Astrocyte (in vitro differentiated cells and primary cell): Measurements from ENCODE around the gene HNRNPC. TPM values are rescaled to one million over a fixed set of nuclear protein-coding genes. Genes with fewer than 3 reads are reported as not detected.

Experiments
- DNase-seq: peaks from one replicate; pipeline ENCODE4 v3.0.0-alpha.2; 2010; ENCODE audit warnings: low read depth
- FAIRE-seq: peaks from 2 replicates; lab custom pipeline; 2011; peaks lifted over from hg19 to GRCh38; lab: Jason Lieb, UNC
- H2AFZ ChIP-seq: 2 replicates; pipeline ENCODE4 v1.6.0; 2012; ENCODE audit warnings: low read depth, low read length, inconsistent platforms
- H3K27ac ChIP-seq: 2 replicates; pipeline ENCODE4 v1.5.1; 2011; ENCODE audit warnings: low read depth, low read length, inconsistent platforms
- H3K27me3 ChIP-seq: 2 replicates; pipeline ENCODE4 v1.6.0; 2011; ENCODE audit warnings: low read length, inconsistent platforms; ENCODE audit not compliant: insufficient read depth
- H3K36me3 ChIP-seq: 2 replicates; pipeline ENCODE4 v1.5.1; 2011; ENCODE audit warnings: low read length, inconsistent platforms; ENCODE audit not compliant: insufficient read depth
- H3K4me1 ChIP-seq: 2 replicates; pipeline ENCODE4 v1.5.1; 2011; ENCODE audit warnings: low read length, inconsistent platforms; ENCODE audit not compliant: insufficient read depth
- H3K4me2 ChIP-seq: 2 replicates; pipeline ENCODE4 v1.6.0; 2012; ENCODE audit warnings: low read length, inconsistent platforms
- H3K4me3 ChIP-seq: 2 replicates; pipeline ENCODE4 v1.5.1; 2011; ENCODE audit warnings: low read depth, mild to moderate bottlenecking, low read length, inconsistent platforms; ENCODE audit not compliant: insufficient read depth
- H3K79me2 ChIP-seq: 2 replicates; pipeline ENCODE4 v1.6.0; 2012; ENCODE audit warnings: mild to moderate bottlenecking, low read length, inconsistent platforms; ENCODE audit not compliant: insufficient read depth
- H3K9ac ChIP-seq: 2 replicates; pipeline ENCODE4 v1.6.0; 2012; ENCODE audit warnings: mild to moderate bottlenecking, low read length, inconsistent platforms
- H3K9me3 ChIP-seq: 2 replicates; pipeline ENCODE4 v1.5.1; 2012; ENCODE audit warnings: low read depth, mild to moderate bottlenecking, low read length, inconsistent platforms; ENCODE audit not compliant: insufficient read depth
- H4K20me1 ChIP-seq: 2 replicates; pipeline ENCODE4 v1.6.0; 2012; ENCODE audit warnings: low read length, inconsistent platforms; ENCODE audit not compliant: insufficient read depth
- H3K27ac Mint-ChIP-seq: one replicate; pipeline ENCODE4 v1.8.0; 2021; ENCODE audit warnings: mild to moderate bottlenecking, mixed read lengths; ENCODE audit not compliant: unreplicated experiment
- H3K27me3 Mint-ChIP-seq: one replicate; pipeline ENCODE4 v1.8.0; 2021; ENCODE audit warnings: low read depth, mixed read lengths; ENCODE audit not compliant: unreplicated experiment
- H3K36me3 Mint-ChIP-seq: one replicate; pipeline ENCODE4 v1.8.0; 2021; ENCODE audit warnings: low read depth, mixed read lengths; ENCODE audit not compliant: unreplicated experiment
- H3K4me1 Mint-ChIP-seq: one replicate; pipeline ENCODE4 v1.8.0; 2021; ENCODE audit warnings: low read depth, mixed read lengths; ENCODE audit not compliant: unreplicated experiment
- H3K4me3 Mint-ChIP-seq: one replicate; pipeline ENCODE4 v1.8.0; 2021; ENCODE audit warnings: mild to moderate bottlenecking, moderate library complexity, mixed read lengths; ENCODE audit not compliant: unreplicated experiment
- H3K9me3 Mint-ChIP-seq: one replicate; pipeline ENCODE4 v1.8.0; 2021; ENCODE audit warnings: mild to moderate bottlenecking, mixed read lengths; ENCODE audit not compliant: unreplicated experiment
- CTCF ChIP-seq: IDR thresholded peaks from 2 replicates; pipeline ENCODE4 v1.5.1; 2011; ENCODE audit warnings: low read depth, mild to moderate bottlenecking, inconsistent platforms, low read length, moderate library complexity; ENCODE audit not compliant: insufficient read depth
- EZH2 ChIP-seq: IDR thresholded peaks from 2 replicates; pipeline ENCODE4 v1.6.1; 2012; ENCODE audit warnings: mild to moderate bottlenecking, low read length, inconsistent platforms; ENCODE audit not compliant: insufficient read depth
- total RNA-seq: library from RNA; stranded (reverse); gene quantifications from 2 replicates; pipeline ENCODE4 v1.2.1, GENCODE V29; 2021

HNRNPC gene
- total RNA-seq, 1 donor from 2014 or later: 525 TPM

- H3K4me1 ChIP-seq: peaks cover 4% of the 10 kb centered on the region
- H3K79me2 ChIP-seq: no peaks in the 10 kb centered on the region
- TF ChIP-seq CTCF (no peak), EZH2 (no peak)
- H4K20me1 ChIP-seq: no peaks in the 10 kb centered on the region
- DNase-seq (no peak), FAIRE-seq (no peak)
- H2AFZ ChIP-seq: peak overlapping the region; percentile 76
- H3K4me3 Mint-ChIP-seq: peak overlapping the region; percentile 86
- peak overlapping the region; percentile 51 for H3K4me3 ChIP-seq
- H3K36me3 ChIP-seq: no peaks in the 10 kb centered on the region
- peak overlapping the region; percentile 86 for H3K4me2 ChIP-seq
- H3K9me3 ChIP-seq: no peaks in the 10 kb centered on the region
- H3K4me1 Mint-ChIP-seq: no peaks in the 10 kb centered on the region
- H3K27me3 ChIP-seq: peaks cover 3% of the 10 kb centered on the region
- H3K27me3 Mint-ChIP-seq: peaks cover 13% of the 10 kb centered on the region
- peak overlapping the region; percentile 87 for H3K27ac Mint-ChIP-seq
- H3K27ac ChIP-seq: no peak overlapping the region
- H3K36me3 Mint-ChIP-seq: no peaks in the 10 kb centered on the region
- no peak overlapping the region for H3K9ac ChIP-seq
- no peaks in the 10 kb centered on the region for H3K9me3 Mint-ChIP-seq
Measured at GRCh38 chr14:21309238-21309636, 40.0 kb upstream of the HNRNPC start.

- Histone ChIP-seq H4K20me1 (no peaks in the 10 kb centered on the region), H3K4me3 (peak overlapping the region; percentile 51), H3K27me3 (peaks cover 3% of the 10 kb centered on the region), H3K4me2 (peak overlapping the region; percentile 86), H3K9me3 (no peaks in the 10 kb centered on the region), H3K36me3 (no peaks in the 10 kb centered on the region), H2AFZ (peak overlapping the region; percentile 76), H3K9ac (no peak overlapping the region), H3K27ac (no peak overlapping the region), H3K4me1 (peaks cover 4% of the 10 kb centered on the region), H3K79me2 (no peaks in the 10 kb centered on the region)
- H3K27me3 Mint-ChIP-seq: peaks cover 13% of the 10 kb centered on the region
- no peaks in the 10 kb centered on the region for H3K4me1 Mint-ChIP-seq
- no peaks in the 10 kb centered on the region for H3K36me3 Mint-ChIP-seq
- H3K27ac Mint-ChIP-seq: peak overlapping the region; percentile 87
- DNase-seq: peak; percentile 79
- no peaks in the 10 kb centered on the region for H3K9me3 Mint-ChIP-seq
- FAIRE-seq: no peak
- peak overlapping the region; percentile 86 for H3K4me3 Mint-ChIP-seq
- TF ChIP-seq EZH2 (no peak), CTCF (no peak)
Measured at GRCh38 chr14:21308479-21309237, 39.4 kb upstream of the HNRNPC start.

GRCh38 chr14:21308132-21308478 is 38.9 kb upstream of the HNRNPC start:
- Mint-ChIP-seq H3K4me3 (peak overlapping the region; percentile 86), H3K36me3 (no peaks in the 10 kb centered on the region), H3K27ac (no peak overlapping the region), H3K4me1 (no peaks in the 10 kb centered on the region), H3K27me3 (peaks cover 13% of the 10 kb centered on the region), H3K9me3 (no peaks in the 10 kb centered on the region)
- peaks cover 4% of the 10 kb centered on the region for H3K4me1 ChIP-seq
- no peak overlapping the region for H3K27ac ChIP-seq
- DNase-seq: no peak
- no peaks in the 10 kb centered on the region for H3K9me3 ChIP-seq
- H3K36me3 ChIP-seq: no peaks in the 10 kb centered on the region
- peak overlapping the region; percentile 86 for H3K4me2 ChIP-seq
- H2AFZ ChIP-seq: no peak overlapping the region
- H3K79me2 ChIP-seq: no peaks in the 10 kb centered on the region
- no peak for TF ChIP-seq EZH2
- TF ChIP-seq CTCF: no peak
- peak overlapping the region; percentile 51 for H3K4me3 ChIP-seq
- no peak overlapping the region for H3K9ac ChIP-seq
- no peak for FAIRE-seq
- H3K27me3 ChIP-seq: peaks cover 3% of the 10 kb centered on the region
- H4K20me1 ChIP-seq: no peaks in the 10 kb centered on the region
